ENCODE results near the gene TMCC2. TPM values are rescaled to one million over a fixed set of nuclear protein-coding genes. Genes with fewer than 3 reads are reported as not detected.
"Not testable (repeated sequence)": the region's sequence is repeated elsewhere in the genome, so short reads cannot be mapped to it uniquely, and the experiment has no call there.

Gene TMCC2
- total and polyA plus RNA-seq, 12 donors = 0.62 to 2.6 (median 1.8) TPM

DNA sequence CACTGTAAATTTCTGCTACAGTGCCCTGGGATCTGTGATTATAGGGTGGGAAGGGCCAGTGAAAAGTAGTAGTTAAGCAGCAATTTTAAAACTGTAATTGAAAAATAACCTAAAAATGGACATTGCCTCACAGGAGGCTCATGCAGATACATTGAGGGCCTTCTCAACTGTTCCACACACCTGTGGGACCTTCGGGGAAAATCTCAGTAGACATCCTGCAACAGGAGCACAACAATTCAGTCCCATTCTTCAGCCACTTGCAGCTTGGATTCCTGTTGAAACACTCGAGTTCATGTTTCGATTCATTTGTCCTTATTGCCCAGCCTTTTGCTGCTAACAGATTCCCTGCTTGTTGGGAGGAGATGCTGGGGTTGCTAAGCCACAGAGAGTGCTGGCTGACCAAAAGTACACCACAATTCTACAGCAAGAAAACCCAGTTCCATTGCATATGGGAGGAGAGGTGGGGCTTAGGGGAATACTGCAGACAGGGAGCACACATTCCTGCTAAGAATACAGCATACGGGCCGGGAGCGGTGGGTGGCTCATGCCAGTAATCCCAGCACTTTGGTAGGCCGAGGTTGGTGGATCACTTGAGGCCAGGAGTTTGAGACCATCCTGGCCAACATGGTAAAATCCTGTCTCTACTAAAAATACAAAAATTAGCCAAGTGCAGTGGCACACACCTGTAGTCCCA, 4.5 kb downstream of the TMCC2 start:
- Histone ChIP-seq H3K9me3 (no peaks in the 10 kb centered on the region), H3K4me3 (no peak overlapping the region), H3K36me3 (no peaks in the 10 kb centered on the region), H3K27ac (no peak overlapping the region), H3K27me3 (peaks cover 0 to 11% (median 0%) of the 10 kb centered on the region in 7 donors), H3K4me1 (peaks cover 0 to 40% (median 32%) of the 10 kb centered on the region in 9 donors)
- no peak for ATAC-seq
- TF ChIP-seq, protein P1, sequence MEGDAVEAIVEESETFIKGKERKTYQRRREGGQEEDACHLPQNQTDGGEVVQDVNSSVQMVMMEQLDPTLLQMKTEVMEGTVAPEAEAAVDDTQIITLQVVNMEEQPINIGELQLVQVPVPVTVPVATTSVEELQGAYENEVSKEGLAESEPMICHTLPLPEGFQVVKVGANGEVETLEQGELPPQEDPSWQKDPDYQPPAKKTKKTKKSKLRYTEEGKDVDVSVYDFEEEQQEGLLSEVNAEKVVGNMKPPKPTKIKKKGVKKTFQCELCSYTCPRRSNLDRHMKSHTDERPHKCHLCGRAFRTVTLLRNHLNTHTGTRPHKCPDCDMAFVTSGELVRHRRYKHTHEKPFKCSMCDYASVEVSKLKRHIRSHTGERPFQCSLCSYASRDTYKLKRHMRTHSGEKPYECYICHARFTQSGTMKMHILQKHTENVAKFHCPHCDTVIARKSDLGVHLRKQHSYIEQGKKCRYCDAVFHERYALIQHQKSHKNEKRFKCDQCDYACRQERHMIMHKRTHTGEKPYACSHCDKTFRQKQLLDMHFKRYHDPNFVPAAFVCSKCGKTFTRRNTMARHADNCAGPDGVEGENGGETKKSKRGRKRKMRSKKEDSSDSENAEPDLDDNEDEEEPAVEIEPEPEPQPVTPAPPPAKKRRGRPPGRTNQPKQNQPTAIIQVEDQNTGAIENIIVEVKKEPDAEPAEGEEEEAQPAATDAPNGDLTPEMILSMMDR (IDR thresholded peaks at IDR 0.05) = no peak
- no peak for DNase-seq
- WGBS, 2 donors = 94% methylated on average over 7 of the region's 7 CpGs
- intact Hi-C loops (cut with DNase I) = no loop called here

DNA sequence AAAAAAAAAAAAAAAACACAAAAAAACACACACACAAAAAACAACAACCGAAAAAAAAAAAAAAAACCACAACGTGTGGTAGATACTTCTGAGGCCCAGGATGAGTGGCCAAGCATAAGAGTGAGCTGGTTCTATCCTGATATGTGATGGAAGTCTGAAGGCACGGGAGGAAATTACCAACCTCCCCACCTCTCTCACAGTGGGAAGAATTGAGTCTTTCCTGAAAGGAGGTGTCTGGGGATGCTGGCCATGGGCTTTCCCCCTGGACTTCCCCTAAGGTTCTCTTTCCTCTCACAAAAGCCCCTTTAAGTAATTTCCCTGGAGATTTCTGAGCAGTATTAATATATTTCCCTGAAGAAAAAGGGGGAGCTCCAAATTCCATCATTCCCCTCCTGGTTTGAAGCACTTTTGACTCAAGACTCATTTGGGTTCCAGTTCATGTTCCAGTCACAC, 5.2 kb downstream of the TMCC2 start:
- Histone ChIP-seq H3K4me1 (peaks cover 0 to 38% (median 29%) of the 10 kb centered on the region in 9 donors), H3K27me3 (peaks cover 0 to 7% (median 0%) of the 10 kb centered on the region in 7 donors), H3K36me3 (no peaks in the 10 kb centered on the region), H3K27ac (no peak overlapping the region), H3K9me3 (no peaks in the 10 kb centered on the region), H3K4me3 (no peak overlapping the region)
- TF ChIP-seq, protein P1 (IDR thresholded peaks at IDR 0.05) = no peak
- ATAC-seq (no peak), DNase-seq (no peak)
- intact Hi-C loops (cut with DNase I) = no loop called here
- WGBS, 2 donors = 68 to 76% methylated on average over 3 of the region's 3 CpGs

DNA sequence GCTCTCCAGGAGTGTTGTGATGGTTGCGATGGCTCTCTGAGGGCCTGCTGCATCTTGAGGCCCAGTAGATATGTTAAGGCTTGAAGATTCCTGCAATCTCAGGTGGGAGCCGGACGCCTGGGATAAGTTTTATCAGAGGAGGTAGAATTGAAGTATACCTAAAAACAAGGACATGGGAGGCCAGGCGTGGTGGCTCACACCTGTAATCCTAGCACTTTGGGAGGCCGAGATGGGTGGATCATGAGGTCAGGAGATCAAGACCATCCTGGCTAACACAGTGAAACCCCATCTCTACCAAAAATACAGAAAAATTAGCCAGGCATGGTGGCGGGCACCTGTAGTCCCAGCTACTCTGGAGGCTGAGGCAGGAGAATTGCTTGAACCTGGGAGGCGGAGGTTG, 6.2 kb downstream of the TMCC2 start:
- H3K4me3 ChIP-seq; H3K9me3 ChIP-seq; intact Hi-C loops (cut with DNase I); DNase-seq; ATAC-seq; H3K27me3 ChIP-seq; H3K36me3 ChIP-seq; H3K27ac ChIP-seq: not testable (repeated sequence)
- WGBS, 2 donors = 97% methylated on average over 7 of the region's 7 CpGs
- peaks cover 0 to 33% (median 20%) of the 10 kb centered on the region in 9 donors for H3K4me1 ChIP-seq

DNA sequence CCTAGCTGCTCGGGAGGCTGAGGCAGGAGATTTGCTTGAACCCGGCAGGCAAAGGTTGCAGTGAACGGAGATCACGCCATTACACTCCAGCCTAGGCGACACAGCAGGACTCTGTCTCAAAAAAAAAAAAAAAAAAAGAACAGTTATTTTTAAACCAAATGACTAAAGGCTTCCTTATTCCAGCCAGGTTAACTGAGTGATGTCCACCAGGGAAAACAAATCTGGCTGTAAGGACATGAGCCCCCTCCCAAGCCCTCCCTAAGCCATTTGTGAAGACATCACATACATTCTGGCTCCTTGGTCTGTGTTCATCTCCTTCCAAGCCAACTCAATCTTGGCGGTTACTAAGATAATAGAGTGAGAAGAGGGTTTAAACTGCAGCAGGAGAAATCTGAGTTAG, 8.2 kb downstream of the TMCC2 start:
- 72 to 79% methylated on average over 6 of the region's 6 CpGs for WGBS, 2 donors
- H3K36me3 ChIP-seq = no peaks in the 10 kb centered on the region
- H3K4me1 ChIP-seq = peaks cover 0 to 21% (median 14%) of the 10 kb centered on the region in 9 donors
- ATAC-seq (no peak), DNase-seq (no peak)
- TF ChIP-seq, protein P1 (IDR thresholded peaks at IDR 0.05) = no peak
- intact Hi-C loops (cut with DNase I) = no loop called here
- no peaks in the 10 kb centered on the region for H3K27me3 ChIP-seq
- no peaks in the 10 kb centered on the region for H3K9me3 ChIP-seq
- H3K27ac ChIP-seq = no peak overlapping the region
- no peak overlapping the region for H3K4me3 ChIP-seq

DNA sequence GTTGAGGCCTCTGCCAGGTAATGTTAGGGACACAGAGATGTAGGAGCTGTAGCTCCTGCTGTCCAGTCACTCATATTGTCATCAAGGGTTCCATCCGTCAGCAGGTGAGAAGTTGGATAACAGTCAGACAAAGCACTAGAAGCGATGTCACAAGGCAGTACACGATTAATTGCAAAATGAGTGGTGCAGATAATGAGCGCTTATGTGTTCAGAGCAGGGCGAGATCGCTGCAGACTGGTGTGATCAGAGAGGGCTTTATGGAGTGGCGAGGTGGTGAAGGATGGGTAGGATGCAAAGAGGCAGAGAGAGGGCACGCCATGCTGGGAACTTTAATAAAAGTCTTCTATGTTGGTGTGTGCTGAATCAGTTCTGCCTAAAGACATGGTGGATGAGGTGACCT, 8.8 kb downstream of the TMCC2 start:
- Histone ChIP-seq H3K27ac (no peak overlapping the region), H3K4me1 (peaks cover 0 to 21% (median 14%) of the 10 kb centered on the region in 9 donors), H3K4me3 (no peak overlapping the region), H3K27me3 (no peaks in the 10 kb centered on the region), H3K36me3 (peaks cover 0 to 3% (median 0%) of the 10 kb centered on the region in 9 donors), H3K9me3 (no peaks in the 10 kb centered on the region)
- WGBS, 2 donors = 92 to 95% methylated on average over 8 of the region's 8 CpGs
- TF ChIP-seq, protein P1 (IDR thresholded peaks at IDR 0.05) = no peak
- no peak for ATAC-seq
- intact Hi-C loops (cut with DNase I) = no loop called here
- no peak for DNase-seq

Data from heart right ventricle (tissue), 16 donors.